ENCODE results near the gene HDDC3. TPM values are rescaled to one million over a fixed set of nuclear protein-coding genes. Genes with fewer than 3 reads are reported as not detected.

The HDDC3 gene
- total RNA-seq, 2 donors from 2014 or later = 14.9 to 17.9 TPM

DNA sequence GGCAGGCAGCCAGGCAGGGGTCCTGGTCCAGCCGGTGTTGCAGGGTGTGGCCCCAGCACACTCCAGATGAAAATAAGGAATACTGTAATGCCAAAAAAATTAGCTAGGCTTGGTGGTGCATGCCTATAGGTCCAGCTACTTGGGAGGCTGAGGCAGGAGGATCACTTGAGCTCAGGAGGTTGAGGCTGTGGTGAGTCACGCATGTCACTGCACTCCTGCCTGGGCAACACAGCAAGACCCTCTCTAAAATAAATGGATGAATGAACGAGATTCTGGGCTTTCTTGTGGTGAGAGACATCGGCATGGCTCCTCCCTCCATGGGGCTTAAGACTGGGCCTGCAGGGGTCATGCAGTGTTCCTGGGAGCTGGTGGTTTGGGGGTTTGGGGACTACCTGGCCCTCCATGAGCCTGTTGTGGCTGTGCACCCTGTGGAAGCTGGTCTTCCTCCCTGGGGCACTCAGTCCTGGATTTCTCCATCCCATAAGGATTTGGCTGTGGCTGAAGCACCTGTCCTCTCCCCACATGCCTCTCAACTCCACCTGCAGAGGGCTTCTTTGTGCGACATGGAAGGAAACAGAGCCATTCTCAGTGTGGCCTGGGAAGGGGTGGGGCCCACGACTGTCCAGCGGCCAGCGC, 14.7 kb upstream of the HDDC3 start:
- H3K9me3 ChIP-seq = no peaks in the 10 kb centered on the region
- no peaks in the 10 kb centered on the region for H3K4me1 ChIP-seq
- TF ChIP-seq, protein P1, sequence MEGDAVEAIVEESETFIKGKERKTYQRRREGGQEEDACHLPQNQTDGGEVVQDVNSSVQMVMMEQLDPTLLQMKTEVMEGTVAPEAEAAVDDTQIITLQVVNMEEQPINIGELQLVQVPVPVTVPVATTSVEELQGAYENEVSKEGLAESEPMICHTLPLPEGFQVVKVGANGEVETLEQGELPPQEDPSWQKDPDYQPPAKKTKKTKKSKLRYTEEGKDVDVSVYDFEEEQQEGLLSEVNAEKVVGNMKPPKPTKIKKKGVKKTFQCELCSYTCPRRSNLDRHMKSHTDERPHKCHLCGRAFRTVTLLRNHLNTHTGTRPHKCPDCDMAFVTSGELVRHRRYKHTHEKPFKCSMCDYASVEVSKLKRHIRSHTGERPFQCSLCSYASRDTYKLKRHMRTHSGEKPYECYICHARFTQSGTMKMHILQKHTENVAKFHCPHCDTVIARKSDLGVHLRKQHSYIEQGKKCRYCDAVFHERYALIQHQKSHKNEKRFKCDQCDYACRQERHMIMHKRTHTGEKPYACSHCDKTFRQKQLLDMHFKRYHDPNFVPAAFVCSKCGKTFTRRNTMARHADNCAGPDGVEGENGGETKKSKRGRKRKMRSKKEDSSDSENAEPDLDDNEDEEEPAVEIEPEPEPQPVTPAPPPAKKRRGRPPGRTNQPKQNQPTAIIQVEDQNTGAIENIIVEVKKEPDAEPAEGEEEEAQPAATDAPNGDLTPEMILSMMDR (IDR thresholded peaks at IDR 0.05) = no peak
- DNase-seq (ENCODE audit: low spot score) = no peak
- no peak overlapping the region for H3K27ac ChIP-seq
- H3K27me3 ChIP-seq = no peaks in the 10 kb centered on the region
- H3K4me3 ChIP-seq = no peak overlapping the region
- peaks cover 93% of the 10 kb centered on the region for H3K36me3 ChIP-seq

DNA sequence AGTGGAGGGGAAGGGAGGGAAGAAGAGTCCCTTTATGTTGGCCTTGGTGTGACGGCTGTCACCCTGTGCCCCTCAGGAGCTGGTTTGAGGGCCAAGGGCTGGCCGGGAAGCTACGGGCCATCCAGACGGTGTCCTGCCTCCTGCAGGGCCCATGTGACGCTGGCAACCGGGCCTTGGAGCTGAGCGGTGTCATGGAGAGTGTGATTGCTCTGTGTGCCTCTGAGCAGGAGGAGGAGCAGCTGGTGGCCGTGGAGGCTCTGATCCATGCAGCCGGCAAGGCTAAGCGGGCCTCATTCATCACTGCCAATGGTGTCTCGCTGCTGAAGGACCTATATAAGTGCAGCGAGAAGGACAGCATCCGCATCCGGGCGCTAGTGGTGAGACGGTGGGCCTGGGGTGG, 14.2 kb upstream of the HDDC3 start:
- DNase-seq (ENCODE audit: low spot score) = no peak
- TF ChIP-seq, protein P1 (IDR thresholded peaks at IDR 0.05) = no peak
- Histone ChIP-seq H3K9me3 (no peaks in the 10 kb centered on the region), H3K4me1 (no peaks in the 10 kb centered on the region), H3K27me3 (no peaks in the 10 kb centered on the region), H3K4me3 (no peak overlapping the region), H3K36me3 (peaks cover 93% of the 10 kb centered on the region), H3K27ac (no peak overlapping the region)

DNA sequence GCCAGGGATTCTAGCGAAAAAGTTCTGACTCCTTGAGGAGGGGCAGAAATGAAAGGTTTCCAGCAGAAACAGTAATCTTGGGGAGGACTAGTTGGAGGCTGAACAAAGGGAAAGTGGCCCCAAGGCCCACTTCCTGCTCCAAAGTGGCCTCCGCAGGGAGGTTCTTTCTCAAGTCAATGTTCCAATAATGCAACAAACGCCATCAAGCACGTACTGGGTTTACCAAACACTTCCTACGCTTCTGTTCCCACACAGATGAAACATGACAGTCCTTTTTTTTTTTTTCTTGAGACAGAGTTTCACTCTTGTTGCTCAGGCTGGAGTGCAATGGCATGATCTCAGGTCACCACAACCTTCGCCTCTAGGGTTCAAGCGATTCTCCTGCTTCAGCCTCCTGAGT, 12.7 kb upstream of the HDDC3 start:
- H3K27me3 ChIP-seq = no peaks in the 10 kb centered on the region
- no peak overlapping the region for H3K27ac ChIP-seq
- TF ChIP-seq, protein P1 (IDR thresholded peaks at IDR 0.05) = no peak
- no peak overlapping the region for H3K4me3 ChIP-seq
- H3K9me3 ChIP-seq = no peaks in the 10 kb centered on the region
- DNase-seq (ENCODE audit: low spot score) = no peak
- H3K4me1 ChIP-seq = no peaks in the 10 kb centered on the region
- H3K36me3 ChIP-seq = peaks cover 93% of the 10 kb centered on the region

DNA sequence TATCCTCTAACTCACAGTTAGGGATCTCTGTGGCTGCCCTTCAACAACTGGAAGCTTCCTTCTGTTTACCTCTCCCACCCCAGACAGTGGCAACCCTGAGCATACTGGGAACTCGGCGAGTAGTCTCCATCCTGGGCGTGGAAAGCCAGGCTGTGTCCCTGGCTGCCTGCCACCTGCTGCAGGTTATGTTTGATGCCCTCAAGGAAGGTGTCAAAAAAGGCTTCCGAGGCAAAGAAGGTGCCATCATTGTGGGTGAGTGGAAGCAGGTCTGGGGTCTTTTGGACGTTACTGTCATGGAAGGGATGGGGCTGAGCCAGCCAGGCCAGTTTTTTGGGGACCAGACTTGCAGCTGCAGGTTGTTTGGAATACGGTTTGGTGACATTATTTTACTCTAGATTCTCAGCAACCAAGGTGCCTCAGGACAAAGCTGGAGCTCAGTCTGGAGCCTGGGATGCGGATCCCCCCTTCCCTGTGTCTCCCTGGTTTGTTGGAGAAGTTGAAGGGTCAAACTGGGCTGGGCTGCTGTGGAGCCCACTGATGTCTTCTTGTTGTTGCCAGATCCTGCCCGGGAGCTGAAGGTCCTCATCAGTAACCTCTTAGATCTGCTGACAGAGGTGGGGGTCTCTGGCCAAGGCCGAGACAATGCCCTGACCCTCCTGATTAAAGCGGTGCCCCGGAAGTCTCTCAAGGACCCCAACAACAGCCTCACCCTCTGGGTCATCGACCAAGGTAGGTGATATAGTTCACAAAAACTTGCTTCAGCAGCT, 10.2 kb upstream of the HDDC3 start:
- peaks cover 91% of the 10 kb centered on the region for H3K36me3 ChIP-seq
- H3K4me1 ChIP-seq = no peaks in the 10 kb centered on the region
- TF ChIP-seq, protein P1 (IDR thresholded peaks at IDR 0.05) = no peak
- no peaks in the 10 kb centered on the region for H3K27me3 ChIP-seq
- no peak for DNase-seq (ENCODE audit: low spot score)
- no peaks in the 10 kb centered on the region for H3K9me3 ChIP-seq
- no peak overlapping the region for H3K27ac ChIP-seq
- H3K4me3 ChIP-seq = no peak overlapping the region

DNA sequence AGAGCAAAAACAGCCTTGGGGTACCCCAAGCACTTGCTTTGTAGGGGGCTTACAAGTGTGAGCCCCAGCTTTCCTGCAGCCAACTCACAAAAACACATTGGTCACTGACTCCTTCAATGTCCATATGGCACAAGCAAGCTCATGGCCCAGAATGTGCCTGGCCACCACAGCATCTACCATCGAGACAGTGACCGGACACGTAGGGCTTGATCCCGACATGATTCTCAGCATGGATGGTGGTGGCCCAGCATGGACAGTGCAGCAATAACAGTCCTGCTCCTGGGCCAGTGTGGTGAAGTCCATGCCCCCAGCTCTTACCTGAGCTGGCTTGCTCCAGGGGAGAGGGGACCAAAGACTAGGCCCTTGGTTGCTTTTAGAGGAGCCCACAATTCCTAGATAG, 8.7 kb upstream of the HDDC3 start:
- Histone ChIP-seq H3K4me1 (peaks cover 0 to 8% of the 10 kb centered on the region in 2 donors), H3K27me3 (no peaks in the 10 kb centered on the region), H3K36me3 (peaks cover 76% of the 10 kb centered on the region), H3K27ac (no peak overlapping the region), H3K9me3 (no peaks in the 10 kb centered on the region), H3K4me3 (no peak overlapping the region)
- TF ChIP-seq, protein P1 (IDR thresholded peaks at IDR 0.05) = no peak
- no peak for DNase-seq (ENCODE audit: low spot score)

Measured in right atrium auricular region (tissue), 2 donors.